Fibroblast of pulmonary artery (primary cell): ENCODE data around the gene DCUN1D5.

ENCODE experiments used
- DNase-seq: peaks from one replicate; pipeline ENCODE4 v3.0.0-alpha.2; 2010; ENCODE audit warnings: low read depth
- H3K4me3 ChIP-seq: replicated peaks from 2 replicates; pipeline ENCODE4 v1.5.1; 2011; ENCODE audit warnings: low read depth, mild to moderate bottlenecking, control low read depth, low read length, moderate library complexity
- CTCF ChIP-seq: IDR thresholded peaks from 2 replicates; pipeline ENCODE4 v1.5.1; 2011; ENCODE audit warnings: mild to moderate bottlenecking, control low read depth, low read length, inconsistent platforms; ENCODE audit errors: missing control alignments

Gene DCUN1D5

GRCh38 chr11:103091801-103092524 is at the start of gene DCUN1D5:
Gene DCUN1D5, minus strand, starts transcription at chr11:103092160. Its CDS starts 288 bp downstream, at chr11:103091872.
- peak within 1 kb of the TSS; percentile 79 for H3K4me3 ChIP-seq
- no peak for TF ChIP-seq CTCF
- peak; percentile 97 for DNase-seq

GRCh38 chr11:103125462-103125861 is 33.5 kb upstream of the DCUN1D5 start:
- DNase-seq: no peak
- no peak for TF ChIP-seq CTCF
- H3K4me3 ChIP-seq: no peak overlapping the region

GRCh38 chr11:103114836-103115235 is 22.9 kb upstream of the DCUN1D5 start:
- no peak for DNase-seq
- H3K4me3 ChIP-seq: no peak overlapping the region
- TF ChIP-seq CTCF: no peak

GRCh38 chr11:103112364-103112763 is 20.4 kb upstream of the DCUN1D5 start:
- H3K4me3 ChIP-seq: no peak overlapping the region
- TF ChIP-seq CTCF: no peak

GRCh38 chr11:103111400-103111799 is 19.4 kb upstream of the DCUN1D5 start:
- H3K4me3 ChIP-seq: no peak overlapping the region
- DNase-seq: no peak
- TF ChIP-seq CTCF: no peak

More at GRCh38 chr11:103112364-103112763, 20.4 kb upstream of the DCUN1D5 start:
- DNase-seq: peak; percentile 9

GRCh38 chr11:103110391-103110790 is 18.4 kb upstream of the DCUN1D5 start:
- peak; percentile 64 for DNase-seq
- TF ChIP-seq CTCF: peak; percentile 48
- peak overlapping the region; percentile 61 for H3K4me3 ChIP-seq
